Ovary (tissue), 3 donors: Measurements from ENCODE around the gene CCL27.

Experiments used
- EP300 ChIP-seq: sonication (generic); formaldehyde crosslinking; IDR thresholded peaks from one replicate; pipeline ENCODE4 v1.6.1; 2017; ENCODE audit warnings: antibody characterized with exemption
- TF ChIP-seq, protein P1 (sequence below), 3 donors: fragments of 450-650 bp in 2 of 3; fragments of 200-600 bp in 1 of 3; IDR thresholded peaks; one replicate each; pipeline versions ENCODE4 v1.5.1 to v1.8.0; 2016 to 2022; ENCODE audit warnings: antibody characterized with exemption in 3 of 3, mild to moderate bottlenecking in 1 of 3
- donor health status: DM: no; HTN: no; CAD: no.

DNA sequence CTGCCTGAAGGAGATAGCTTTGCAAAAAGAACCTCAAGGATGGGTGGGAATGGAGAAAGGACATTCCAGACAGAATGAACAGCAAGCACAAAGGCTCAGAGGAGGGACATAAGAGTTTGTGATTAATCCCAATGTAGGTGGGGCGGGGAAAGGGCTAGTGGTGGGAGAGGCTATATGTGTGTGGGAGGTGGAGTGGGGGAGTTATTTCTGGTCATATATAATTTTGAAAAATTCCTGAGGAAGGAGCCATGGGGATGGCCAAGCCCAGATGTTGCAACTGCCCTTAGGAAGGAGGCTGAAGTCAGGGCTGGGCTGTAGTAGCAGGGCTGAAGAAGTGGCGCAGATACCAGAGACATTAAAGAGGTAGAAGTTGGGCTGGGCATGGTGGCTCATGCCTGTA lies 13.4 kb upstream of the CCL27 start:
- TF ChIP-seq, protein P1, sequence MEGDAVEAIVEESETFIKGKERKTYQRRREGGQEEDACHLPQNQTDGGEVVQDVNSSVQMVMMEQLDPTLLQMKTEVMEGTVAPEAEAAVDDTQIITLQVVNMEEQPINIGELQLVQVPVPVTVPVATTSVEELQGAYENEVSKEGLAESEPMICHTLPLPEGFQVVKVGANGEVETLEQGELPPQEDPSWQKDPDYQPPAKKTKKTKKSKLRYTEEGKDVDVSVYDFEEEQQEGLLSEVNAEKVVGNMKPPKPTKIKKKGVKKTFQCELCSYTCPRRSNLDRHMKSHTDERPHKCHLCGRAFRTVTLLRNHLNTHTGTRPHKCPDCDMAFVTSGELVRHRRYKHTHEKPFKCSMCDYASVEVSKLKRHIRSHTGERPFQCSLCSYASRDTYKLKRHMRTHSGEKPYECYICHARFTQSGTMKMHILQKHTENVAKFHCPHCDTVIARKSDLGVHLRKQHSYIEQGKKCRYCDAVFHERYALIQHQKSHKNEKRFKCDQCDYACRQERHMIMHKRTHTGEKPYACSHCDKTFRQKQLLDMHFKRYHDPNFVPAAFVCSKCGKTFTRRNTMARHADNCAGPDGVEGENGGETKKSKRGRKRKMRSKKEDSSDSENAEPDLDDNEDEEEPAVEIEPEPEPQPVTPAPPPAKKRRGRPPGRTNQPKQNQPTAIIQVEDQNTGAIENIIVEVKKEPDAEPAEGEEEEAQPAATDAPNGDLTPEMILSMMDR (IDR thresholded peaks at IDR 0.05): no peak
- TF ChIP-seq EP300: no peak
